ENCODE results near the gene AFAP1.

Gene AFAP1

DNA sequence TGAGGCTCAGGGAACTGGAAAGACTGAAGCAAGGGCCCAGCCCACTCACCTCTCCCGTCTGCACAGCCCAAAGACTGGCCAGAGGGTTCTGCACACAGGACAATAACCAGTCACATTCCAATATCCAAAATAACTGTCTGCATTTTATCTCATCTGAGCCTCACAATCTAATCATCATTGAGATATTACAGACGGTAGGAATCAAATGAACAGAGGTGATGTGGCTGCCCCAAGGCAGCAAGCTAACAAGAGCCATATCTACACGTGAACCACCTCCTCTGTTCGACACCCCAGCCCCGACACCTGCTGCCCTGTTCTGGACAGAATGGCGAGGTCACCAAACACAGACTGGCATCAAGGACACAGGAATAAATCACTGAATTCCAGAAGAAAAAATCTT is 60.5 kb downstream of the AFAP1 start:
- H3K27ac ChIP-seq: no peak overlapping the region
- no peaks in the 10 kb centered on the region for H3K4me1 ChIP-seq (ENCODE audit: low read depth, poor library complexity, severe bottlenecking)
- H3K4me2 ChIP-seq: no peak overlapping the region
- no peaks in the 10 kb centered on the region for H4K20me1 ChIP-seq (ENCODE audit: insufficient read depth)
- no peak overlapping the region for H2AFZ ChIP-seq (ENCODE audit: low read depth)
- H3K9ac ChIP-seq: no peak overlapping the region
- H3K27me3 ChIP-seq (ENCODE audit: insufficient read depth, low read depth): no peaks in the 10 kb centered on the region; the same call in 1 of the 2 replicates
- TF ChIP-seq, protein P1, sequence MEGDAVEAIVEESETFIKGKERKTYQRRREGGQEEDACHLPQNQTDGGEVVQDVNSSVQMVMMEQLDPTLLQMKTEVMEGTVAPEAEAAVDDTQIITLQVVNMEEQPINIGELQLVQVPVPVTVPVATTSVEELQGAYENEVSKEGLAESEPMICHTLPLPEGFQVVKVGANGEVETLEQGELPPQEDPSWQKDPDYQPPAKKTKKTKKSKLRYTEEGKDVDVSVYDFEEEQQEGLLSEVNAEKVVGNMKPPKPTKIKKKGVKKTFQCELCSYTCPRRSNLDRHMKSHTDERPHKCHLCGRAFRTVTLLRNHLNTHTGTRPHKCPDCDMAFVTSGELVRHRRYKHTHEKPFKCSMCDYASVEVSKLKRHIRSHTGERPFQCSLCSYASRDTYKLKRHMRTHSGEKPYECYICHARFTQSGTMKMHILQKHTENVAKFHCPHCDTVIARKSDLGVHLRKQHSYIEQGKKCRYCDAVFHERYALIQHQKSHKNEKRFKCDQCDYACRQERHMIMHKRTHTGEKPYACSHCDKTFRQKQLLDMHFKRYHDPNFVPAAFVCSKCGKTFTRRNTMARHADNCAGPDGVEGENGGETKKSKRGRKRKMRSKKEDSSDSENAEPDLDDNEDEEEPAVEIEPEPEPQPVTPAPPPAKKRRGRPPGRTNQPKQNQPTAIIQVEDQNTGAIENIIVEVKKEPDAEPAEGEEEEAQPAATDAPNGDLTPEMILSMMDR (conservative IDR thresholded peaks at IDR 0.05; ENCODE audit: low read depth, low read length): no peak
- H3K79me2 ChIP-seq (ENCODE audit: insufficient read depth, low read depth): no peaks in the 10 kb centered on the region
- no peaks in the 10 kb centered on the region for H3K36me3 ChIP-seq (ENCODE audit: insufficient read depth)
- no peak overlapping the region for H3K4me3 ChIP-seq (IDR thresholded peaks at IDR 0.05; ENCODE audit: insufficient read depth, low read depth, low read length)

DNA sequence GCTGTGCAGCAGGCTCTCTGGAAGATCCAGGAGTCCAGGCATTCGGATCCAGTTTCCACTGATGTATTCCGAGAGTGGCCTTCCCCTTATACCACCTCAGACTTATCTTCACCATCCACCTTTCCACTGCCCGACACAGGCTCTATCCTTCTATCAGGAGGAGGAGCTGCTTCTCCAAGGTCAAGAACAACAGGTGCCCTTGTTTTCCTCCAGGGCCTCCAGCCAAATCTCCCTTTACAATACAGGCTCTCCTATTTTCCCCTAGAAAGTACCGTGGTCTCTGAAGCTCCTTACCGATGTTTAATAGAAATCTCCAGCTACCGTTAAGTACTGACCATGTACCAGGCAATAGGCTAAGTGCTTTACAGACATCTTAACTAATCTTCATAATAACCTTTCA is 61.3 kb downstream of the AFAP1 start:
- no peak overlapping the region for H3K27ac ChIP-seq
- no peak overlapping the region for H2AFZ ChIP-seq (ENCODE audit: low read depth)
- H3K79me2 ChIP-seq (ENCODE audit: insufficient read depth, low read depth): no peaks in the 10 kb centered on the region
- no peaks in the 10 kb centered on the region; the same call in 1 of the 2 replicates for H3K27me3 ChIP-seq (ENCODE audit: insufficient read depth, low read depth)
- no peak overlapping the region for H3K4me3 ChIP-seq (IDR thresholded peaks at IDR 0.05; ENCODE audit: insufficient read depth, low read depth, low read length)
- no peaks in the 10 kb centered on the region for H3K4me1 ChIP-seq (ENCODE audit: low read depth, poor library complexity, severe bottlenecking)
- no peak overlapping the region for H3K4me2 ChIP-seq
- no peak overlapping the region for H3K9ac ChIP-seq
- no peaks in the 10 kb centered on the region for H4K20me1 ChIP-seq (ENCODE audit: insufficient read depth)
- no peaks in the 10 kb centered on the region for H3K36me3 ChIP-seq (ENCODE audit: insufficient read depth)
- TF ChIP-seq, protein P1 (conservative IDR thresholded peaks at IDR 0.05; ENCODE audit: low read depth, low read length): no peak

DNA sequence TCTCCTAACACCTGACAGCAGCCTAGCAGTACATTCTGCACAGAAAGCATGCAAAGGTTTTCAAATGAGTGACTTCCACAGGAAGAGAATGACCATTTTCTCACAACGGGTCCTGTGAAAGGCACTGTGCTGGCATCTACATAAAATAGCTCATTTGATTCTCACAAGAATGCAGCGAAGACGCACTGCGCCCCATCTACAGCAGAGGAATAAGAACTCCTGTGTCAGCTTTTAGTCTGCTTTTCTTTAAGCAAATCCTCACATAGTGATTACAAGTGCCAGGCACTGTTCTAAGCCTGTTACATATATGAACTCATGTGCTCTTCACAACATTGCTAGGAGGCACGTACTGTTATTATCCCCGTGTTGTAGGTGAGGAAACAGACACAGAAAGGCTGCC is 62.5 kb downstream of the AFAP1 start:
- Histone ChIP-seq H3K27ac (no peak overlapping the region), H3K36me3 (ENCODE audit: insufficient read depth) (no peaks in the 10 kb centered on the region), H3K9ac (no peak overlapping the region), H2AFZ (ENCODE audit: low read depth) (no peak overlapping the region), H3K27me3 (ENCODE audit: insufficient read depth, low read depth) (no peaks in the 10 kb centered on the region; the same call in 1 of the 2 replicates), H3K4me3 (IDR thresholded peaks at IDR 0.05; ENCODE audit: insufficient read depth, low read depth, low read length) (no peak overlapping the region), H4K20me1 (ENCODE audit: insufficient read depth) (no peaks in the 10 kb centered on the region), H3K79me2 (ENCODE audit: insufficient read depth, low read depth) (no peaks in the 10 kb centered on the region), H3K4me1 (ENCODE audit: low read depth, poor library complexity, severe bottlenecking) (no peaks in the 10 kb centered on the region), H3K4me2 (no peak overlapping the region)
- TF ChIP-seq, protein P1 (conservative IDR thresholded peaks at IDR 0.05; ENCODE audit: low read depth, low read length): no peak

DNA sequence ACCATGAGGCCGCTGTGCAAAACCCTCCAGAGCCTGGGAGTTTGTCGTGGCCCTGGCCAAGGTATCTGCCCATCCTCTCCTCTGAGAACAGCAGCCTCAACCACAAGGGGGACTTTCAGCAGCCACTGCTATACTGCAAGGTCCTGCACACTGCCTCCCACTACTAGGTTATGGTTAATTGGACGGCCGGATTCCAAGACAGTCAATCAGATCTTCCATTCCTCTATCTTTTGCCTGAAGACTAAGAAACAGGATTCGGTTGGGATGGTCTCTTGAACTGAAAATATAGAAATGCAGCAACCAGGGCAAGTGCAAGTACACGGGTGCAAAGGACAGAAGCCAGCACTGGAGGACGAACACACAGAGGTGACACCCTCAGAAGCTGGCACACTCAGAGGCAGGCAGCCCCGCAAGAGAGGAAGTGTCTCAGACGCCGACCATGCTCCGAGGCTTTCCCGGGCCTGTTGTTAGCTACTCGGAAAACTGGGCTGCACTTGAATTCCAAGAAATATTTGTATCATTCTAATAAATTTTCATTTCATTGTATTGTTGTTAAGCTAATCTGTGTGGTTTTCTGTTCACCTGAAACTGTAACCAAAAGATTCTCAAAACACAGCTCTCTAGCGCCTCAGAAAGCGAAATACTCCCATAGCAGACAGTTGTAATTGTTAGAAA is 63.3 kb downstream of the AFAP1 start:
- H2AFZ ChIP-seq (ENCODE audit: low read depth): no peak overlapping the region
- H3K27me3 ChIP-seq (ENCODE audit: insufficient read depth, low read depth): no peaks in the 10 kb centered on the region; the same call in 1 of the 2 replicates
- H3K79me2 ChIP-seq (ENCODE audit: insufficient read depth, low read depth): no peaks in the 10 kb centered on the region
- TF ChIP-seq, protein P1 (conservative IDR thresholded peaks at IDR 0.05; ENCODE audit: low read depth, low read length): no peak
- no peak overlapping the region for H3K9ac ChIP-seq
- H3K4me1 ChIP-seq (ENCODE audit: low read depth, poor library complexity, severe bottlenecking): no peaks in the 10 kb centered on the region
- no peaks in the 10 kb centered on the region for H3K36me3 ChIP-seq (ENCODE audit: insufficient read depth)
- H3K27ac ChIP-seq: no peak overlapping the region
- H3K4me3 ChIP-seq (IDR thresholded peaks at IDR 0.05; ENCODE audit: insufficient read depth, low read depth, low read length): no peak overlapping the region
- no peaks in the 10 kb centered on the region for H4K20me1 ChIP-seq (ENCODE audit: insufficient read depth)
- H3K4me2 ChIP-seq: no peak overlapping the region
